Mucosa of descending colon (tissue), 3 donors: Measurements from ENCODE around the gene TTC39B. TPM values are rescaled to one million over a fixed set of nuclear protein-coding genes. Genes with fewer than 3 reads are reported as not detected.

Experiments
- ATAC-seq: fragments of 200-7000 bp; cut with Tn5 transposase; one replicate; pipeline ENCODE4 v1.9.1; 2020; ENCODE audit warnings: mild to moderate bottlenecking, moderate library complexity
- DNase-seq, 3 donors: peaks; one replicate each; pipeline ENCODE4 v3.0.0-alpha.2; 2020
- H3K36me3 ChIP-seq: fragments of 200-600 bp; one replicate; pipeline ENCODE4 v1.8.0; 2021; ENCODE audit warnings: low read depth, mild to moderate bottlenecking
- H3K4me1 ChIP-seq: fragments of 200-600 bp; one replicate; pipeline ENCODE4 v1.8.0; 2021; ENCODE audit warnings: low read depth, mild to moderate bottlenecking
- H3K4me3 ChIP-seq: fragments of 200-600 bp; one replicate; pipeline ENCODE4 v1.8.0; 2021; ENCODE audit warnings: mild to moderate bottlenecking
- H3K9me3 ChIP-seq: fragments of 200-600 bp; one replicate; pipeline ENCODE4 v1.8.0; 2021; ENCODE audit warnings: mild to moderate bottlenecking
- intact Hi-C, 2 donors: fragments of 100-400 bp; cut with DNase I in 1 of 2; cut with micrococcal nuclease in 1 of 2; formaldehyde crosslinking; loops; one replicate each; pipeline versions ENCODE4 v1.11.0 to v1.11.1; 2022; cut with DNase I, micrococcal nuclease
- total RNA-seq, 3 donors: library from RNA; stranded (reverse); fragmentation: NEBNext Ultra II Directional in 2 of 3; extraction: Animal tissue kit (Norgen Biotek cat#: 25700) in 2 of 3; gene quantifications; one replicate each; pipeline versions ENCODE4 v1.2.1 to v1.2.4, GENCODE V29; 2021 to 2023
- TF ChIP-seq, protein P1 (sequence below): fragments of 200-600 bp; IDR thresholded peaks from one replicate; pipeline ENCODE4 v1.8.0; 2022; ENCODE audit warnings: antibody characterized with exemption, mild to moderate bottlenecking
- donor health status: DM: no; HTN: no; CAD: no; lungs with moderate emphysema.
- donor health status: DM: no; HTN: no; CAD: no.
- donor health status: DM: no; HTN: yes; CAD: no.

The TTC39B gene
- total RNA-seq, 3 donors from 2014 or later, result 36.9 to 48.0 (median 43.8) TPM

DNA sequence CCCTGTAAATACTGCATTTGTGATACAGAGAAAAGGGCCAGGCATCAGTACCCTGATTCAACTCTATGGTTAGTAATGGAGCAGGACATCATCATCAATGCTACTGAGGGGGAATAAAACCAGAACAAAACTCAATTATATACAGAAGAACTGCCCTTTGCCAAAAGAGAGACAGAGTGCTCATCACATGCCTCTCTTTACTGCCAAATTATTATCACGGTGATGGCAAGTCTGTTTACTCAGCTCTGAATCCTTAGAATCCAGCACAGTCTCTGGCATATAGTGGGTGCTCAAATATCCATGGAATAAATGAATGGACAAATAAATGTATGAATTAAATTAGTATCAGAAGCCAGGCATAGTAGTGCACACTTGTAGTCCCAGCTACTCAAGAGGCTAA is 130.2 kb downstream of the TTC39B start:
- intact Hi-C loops, result no loop called here
- DNase-seq (no peak), ATAC-seq (no peak)
- Histone ChIP-seq H3K4me3 (no peak overlapping the region), H3K4me1 (no peaks in the 10 kb centered on the region), H3K36me3 (no peaks in the 10 kb centered on the region), H3K9me3 (no peaks in the 10 kb centered on the region)
- TF ChIP-seq, protein P1, sequence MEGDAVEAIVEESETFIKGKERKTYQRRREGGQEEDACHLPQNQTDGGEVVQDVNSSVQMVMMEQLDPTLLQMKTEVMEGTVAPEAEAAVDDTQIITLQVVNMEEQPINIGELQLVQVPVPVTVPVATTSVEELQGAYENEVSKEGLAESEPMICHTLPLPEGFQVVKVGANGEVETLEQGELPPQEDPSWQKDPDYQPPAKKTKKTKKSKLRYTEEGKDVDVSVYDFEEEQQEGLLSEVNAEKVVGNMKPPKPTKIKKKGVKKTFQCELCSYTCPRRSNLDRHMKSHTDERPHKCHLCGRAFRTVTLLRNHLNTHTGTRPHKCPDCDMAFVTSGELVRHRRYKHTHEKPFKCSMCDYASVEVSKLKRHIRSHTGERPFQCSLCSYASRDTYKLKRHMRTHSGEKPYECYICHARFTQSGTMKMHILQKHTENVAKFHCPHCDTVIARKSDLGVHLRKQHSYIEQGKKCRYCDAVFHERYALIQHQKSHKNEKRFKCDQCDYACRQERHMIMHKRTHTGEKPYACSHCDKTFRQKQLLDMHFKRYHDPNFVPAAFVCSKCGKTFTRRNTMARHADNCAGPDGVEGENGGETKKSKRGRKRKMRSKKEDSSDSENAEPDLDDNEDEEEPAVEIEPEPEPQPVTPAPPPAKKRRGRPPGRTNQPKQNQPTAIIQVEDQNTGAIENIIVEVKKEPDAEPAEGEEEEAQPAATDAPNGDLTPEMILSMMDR, result no peak

DNA sequence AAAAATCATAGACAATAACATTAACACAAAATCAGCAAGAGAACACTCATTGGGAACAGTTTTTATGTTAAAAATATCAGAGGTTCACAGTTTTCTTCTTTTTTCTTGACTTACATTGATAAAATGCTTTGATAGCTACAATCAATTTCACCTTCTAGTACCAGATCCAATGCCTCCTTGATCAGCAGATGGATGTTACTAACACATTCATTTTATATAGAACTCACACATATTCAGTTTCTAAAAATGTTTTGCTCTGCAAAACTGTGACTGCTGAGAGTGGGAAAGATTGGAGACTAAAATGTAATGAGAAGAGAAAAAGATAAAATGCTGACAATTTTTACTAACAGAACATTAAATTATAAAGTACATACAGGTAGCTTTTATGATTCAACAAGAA is 143.1 kb downstream of the TTC39B start:
- Histone ChIP-seq H3K4me3 (no peak overlapping the region), H3K4me1 (no peaks in the 10 kb centered on the region), H3K9me3 (no peaks in the 10 kb centered on the region), H3K36me3 (no peaks in the 10 kb centered on the region)
- ATAC-seq (no peak), DNase-seq (no peak)
- TF ChIP-seq, protein P1, result no peak
- intact Hi-C loops, result loop anchor here in 1 of 2 donors (5.0 kb wide), 1 partner anchor 448 kb away; no protein-coding TSS in a partner anchor

DNA sequence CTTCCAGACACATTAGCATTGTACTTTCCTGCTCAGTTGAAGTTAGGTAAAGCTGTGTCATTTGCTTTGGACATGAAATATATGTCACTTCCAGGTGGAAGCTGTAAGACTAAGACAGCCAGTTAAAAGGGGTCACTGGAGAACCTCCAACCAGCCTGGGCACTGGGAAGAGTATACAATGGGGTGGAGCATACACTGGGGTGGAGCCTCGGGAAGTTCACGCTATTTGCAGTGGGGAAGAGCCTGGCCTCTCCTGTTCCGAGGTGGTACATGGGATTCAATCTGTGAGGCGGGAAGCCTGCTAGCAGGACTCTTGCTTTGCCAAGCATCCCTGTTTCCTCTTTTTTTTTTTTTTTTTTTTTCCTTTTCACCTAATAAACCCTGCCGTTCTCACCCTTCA is 145.3 kb downstream of the TTC39B start:
- Histone ChIP-seq H3K9me3 (no peaks in the 10 kb centered on the region), H3K36me3 (no peaks in the 10 kb centered on the region), H3K4me3 (no peak overlapping the region), H3K4me1 (no peaks in the 10 kb centered on the region)
- ATAC-seq (no peak), DNase-seq (no peak)
- TF ChIP-seq, protein P1, result no peak
- intact Hi-C loops, result loop anchor here in 1 of 2 donors (5.0 kb wide), 1 partner anchor 451 kb away; no protein-coding TSS in a partner anchor

DNA sequence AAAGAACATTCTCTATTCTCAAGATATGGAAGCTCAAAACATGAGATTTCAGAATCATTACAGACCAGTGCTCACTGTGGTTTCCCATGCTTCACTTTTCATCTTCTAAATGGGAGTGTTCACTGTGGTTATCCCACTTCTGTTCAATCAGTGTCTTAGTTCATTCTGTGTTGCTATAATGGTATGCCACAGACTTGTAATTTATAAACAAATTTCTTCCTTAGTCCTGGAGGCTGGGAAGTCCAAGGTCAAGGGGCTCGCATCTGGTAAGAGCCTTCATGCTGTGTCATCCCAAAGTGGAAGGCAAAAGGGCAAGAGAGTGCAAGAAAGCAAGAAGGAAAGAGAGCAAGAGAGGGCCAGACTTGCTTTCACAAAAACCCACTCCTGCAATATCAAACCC is 146.3 kb downstream of the TTC39B start:
- Histone ChIP-seq H3K4me3 (no peak overlapping the region), H3K9me3 (no peaks in the 10 kb centered on the region), H3K36me3 (no peaks in the 10 kb centered on the region), H3K4me1 (no peaks in the 10 kb centered on the region)
- intact Hi-C loops, result loop anchor here in 1 of 2 donors (5.0 kb wide), 1 partner anchor 452 kb away; no protein-coding TSS in a partner anchor
- TF ChIP-seq, protein P1, result no peak
- no peak for DNase-seq
- no peak for ATAC-seq

DNA sequence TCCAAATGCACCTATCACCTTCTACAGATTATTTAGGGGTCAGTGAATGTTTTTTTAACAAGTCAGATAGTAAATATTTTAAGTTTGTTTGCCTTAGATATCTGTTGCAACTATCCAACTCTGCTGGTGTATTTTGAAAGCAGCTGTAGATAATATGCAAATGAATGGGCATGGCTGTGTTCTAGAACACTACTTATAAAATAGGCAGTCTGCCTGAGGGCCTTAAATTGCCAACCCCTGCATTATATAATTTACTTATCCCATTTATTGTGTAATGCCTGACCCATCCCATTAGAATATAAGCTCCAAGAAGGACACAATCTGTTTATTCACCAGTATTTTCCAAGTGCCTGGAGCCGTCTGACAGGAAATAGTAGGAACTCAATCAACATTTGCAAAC is 149.0 kb downstream of the TTC39B start:
- H3K4me1 ChIP-seq, result no peaks in the 10 kb centered on the region
- TF ChIP-seq, protein P1, result no peak
- H3K36me3 ChIP-seq, result no peaks in the 10 kb centered on the region
- no peak for DNase-seq
- no peaks in the 10 kb centered on the region for H3K9me3 ChIP-seq
- no peak overlapping the region for H3K4me3 ChIP-seq
- no peak for ATAC-seq
- intact Hi-C loops, result no loop called here

DNA sequence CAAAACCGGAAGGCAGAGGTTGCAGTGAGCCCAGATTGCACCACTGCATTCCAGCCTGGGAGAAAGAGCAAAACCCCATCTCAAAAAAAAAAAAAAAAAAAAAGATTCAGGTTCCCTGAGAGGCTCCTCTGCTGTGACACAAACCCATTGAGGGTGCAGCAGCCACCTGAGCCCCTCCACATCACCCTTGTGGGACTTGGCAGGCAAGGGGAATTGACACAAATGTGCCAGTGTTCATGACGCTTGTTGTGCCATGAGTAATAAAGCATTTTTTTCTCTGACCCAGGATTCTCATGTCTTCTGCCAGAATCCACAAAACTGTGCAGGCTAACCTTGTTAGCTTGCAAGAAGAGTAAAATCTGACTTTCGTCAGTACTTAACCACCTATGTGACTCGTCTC is 149.6 kb downstream of the TTC39B start:
- intact Hi-C loops, result no loop called here
- no peak for DNase-seq
- H3K36me3 ChIP-seq, result no peaks in the 10 kb centered on the region
- no peaks in the 10 kb centered on the region for H3K4me1 ChIP-seq
- ATAC-seq, result no peak
- H3K9me3 ChIP-seq, result no peaks in the 10 kb centered on the region
- H3K4me3 ChIP-seq, result no peak overlapping the region
- TF ChIP-seq, protein P1, result no peak
